Measurements from ENCODE around the gene GPR22. TPM values are rescaled to one million over a fixed set of nuclear protein-coding genes. Genes with fewer than 3 reads are reported as not detected.

Gene GPR22, protein sequence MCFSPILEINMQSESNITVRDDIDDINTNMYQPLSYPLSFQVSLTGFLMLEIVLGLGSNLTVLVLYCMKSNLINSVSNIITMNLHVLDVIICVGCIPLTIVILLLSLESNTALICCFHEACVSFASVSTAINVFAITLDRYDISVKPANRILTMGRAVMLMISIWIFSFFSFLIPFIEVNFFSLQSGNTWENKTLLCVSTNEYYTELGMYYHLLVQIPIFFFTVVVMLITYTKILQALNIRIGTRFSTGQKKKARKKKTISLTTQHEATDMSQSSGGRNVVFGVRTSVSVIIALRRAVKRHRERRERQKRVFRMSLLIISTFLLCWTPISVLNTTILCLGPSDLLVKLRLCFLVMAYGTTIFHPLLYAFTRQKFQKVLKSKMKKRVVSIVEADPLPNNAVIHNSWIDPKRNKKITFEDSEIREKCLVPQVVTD
- not detected in 2 replicates for total RNA-seq (2012; rRNA removed)

DNA sequence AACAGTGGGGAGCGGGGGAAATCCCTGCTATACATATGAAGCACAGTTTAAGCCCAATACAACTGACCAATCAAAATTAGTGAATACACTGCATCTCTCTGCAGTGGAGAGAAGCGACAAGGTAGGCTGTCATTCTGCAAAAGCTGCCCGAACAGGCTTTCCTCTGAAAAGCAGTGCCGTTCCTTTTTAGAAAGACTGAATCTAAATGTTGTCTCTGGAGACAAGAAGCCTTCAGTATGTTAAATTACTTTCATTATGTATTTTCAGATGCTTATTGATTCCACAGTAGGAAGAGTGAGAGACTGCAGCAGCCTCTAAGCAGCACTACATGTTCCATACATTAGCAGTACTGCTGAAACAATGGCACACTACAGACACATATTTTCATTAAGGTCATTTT is at the start of gene GPR22:
Gene GPR22, plus strand, starts transcription at position 129 of the 400 bp plus-strand sequence. CDS start 4,004 bp downstream, outside the sequence.
- Histone ChIP-seq H3K4me1 (ENCODE audit: control insufficient read depth, insufficient read depth, low read length) (peaks cover 14% of the 10 kb centered on the region), H3K27me3 (ENCODE audit: control insufficient read depth, insufficient read depth, low read length) (no peaks in the 10 kb centered on the region), H3K9me3 (replicated peaks; ENCODE audit: low read length) (no peaks in the 10 kb centered on the region), H3K9ac (ENCODE audit: low read depth, low read length) (no peak within 1 kb of the TSS), H3K36me3 (ENCODE audit: insufficient read depth, low read length) (no peaks in the 10 kb centered on the region), H3K4me2 (ENCODE audit: low read length) (no peak within 1 kb of the TSS), H3K4me3 (ENCODE audit: low read length) (no peak within 1 kb of the TSS)

DNA sequence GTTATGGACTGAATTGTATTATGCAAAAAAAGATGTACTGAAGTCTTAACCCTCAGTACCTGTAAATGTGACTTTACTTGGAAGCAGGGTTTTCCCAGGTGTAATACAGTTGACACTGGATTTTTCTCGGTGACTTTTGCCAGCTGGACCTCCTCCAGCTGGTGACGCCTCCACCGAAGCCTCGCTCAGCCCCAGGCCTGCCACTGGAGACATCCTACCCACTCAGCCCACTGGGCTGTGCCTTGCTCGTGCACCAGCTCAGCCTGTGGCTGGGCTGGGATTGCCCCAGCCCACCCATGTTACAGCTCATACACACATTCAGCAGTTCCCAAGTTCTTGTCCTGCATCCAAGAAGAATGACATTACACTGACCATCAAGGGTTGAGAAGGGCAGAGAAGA is 42.4 kb upstream of the GPR22 start:
- no peak overlapping the region for H3K4me2 ChIP-seq (ENCODE audit: low read length)
- no peaks in the 10 kb centered on the region for H3K4me1 ChIP-seq (ENCODE audit: control insufficient read depth, insufficient read depth, low read length)
- no peak overlapping the region for H3K9ac ChIP-seq (ENCODE audit: low read depth, low read length)
- H3K4me3 ChIP-seq (ENCODE audit: low read length): no peak overlapping the region
- H3K9me3 ChIP-seq (replicated peaks; ENCODE audit: low read length): no peaks in the 10 kb centered on the region
- H3K36me3 ChIP-seq (ENCODE audit: insufficient read depth, low read length): no peaks in the 10 kb centered on the region
- no peaks in the 10 kb centered on the region for H3K27me3 ChIP-seq (ENCODE audit: control insufficient read depth, insufficient read depth, low read length)

- Histone ChIP-seq H3K4me3 (ENCODE audit: low read length) (no peak overlapping the region), H3K36me3 (ENCODE audit: insufficient read depth, low read length) (no peaks in the 10 kb centered on the region), H3K4me1 (ENCODE audit: control insufficient read depth, insufficient read depth, low read length) (no peaks in the 10 kb centered on the region), H3K9ac (ENCODE audit: low read depth, low read length) (no peak overlapping the region), H3K4me2 (ENCODE audit: low read length) (no peak overlapping the region), H3K27me3 (ENCODE audit: control insufficient read depth, insufficient read depth, low read length) (no peaks in the 10 kb centered on the region), H3K9me3 (replicated peaks; ENCODE audit: low read length) (no peaks in the 10 kb centered on the region)
Measured at GRCh38 chr7:107428642-107429041, 41.2 kb upstream of the GPR22 start.

DNA sequence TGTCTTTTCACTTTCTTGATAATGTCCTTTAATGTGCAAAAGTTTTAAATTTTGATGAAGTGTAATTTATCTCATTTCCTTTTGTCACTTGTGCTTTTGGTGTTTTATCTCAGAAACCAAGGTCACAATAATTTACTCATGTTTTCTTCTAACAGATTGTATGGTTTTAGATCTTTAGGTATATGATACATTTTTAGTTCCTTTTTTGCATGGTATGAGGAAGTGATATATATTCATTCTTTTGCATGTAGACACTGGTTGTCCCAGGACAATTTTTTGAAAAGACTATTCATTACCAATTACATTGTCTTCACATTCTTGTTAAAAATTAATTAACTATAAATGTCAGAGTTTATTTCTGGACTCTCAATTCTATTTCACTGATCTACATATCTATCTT is 39.8 kb upstream of the GPR22 start:
- no peak overlapping the region for H3K4me2 ChIP-seq (ENCODE audit: low read length)
- no peaks in the 10 kb centered on the region for H3K9me3 ChIP-seq (replicated peaks; ENCODE audit: low read length)
- no peaks in the 10 kb centered on the region for H3K4me1 ChIP-seq (ENCODE audit: control insufficient read depth, insufficient read depth, low read length)
- no peak overlapping the region for H3K9ac ChIP-seq (ENCODE audit: low read depth, low read length)
- H3K4me3 ChIP-seq (ENCODE audit: low read length): no peak overlapping the region
- no peaks in the 10 kb centered on the region for H3K36me3 ChIP-seq (ENCODE audit: insufficient read depth, low read length)
- H3K27me3 ChIP-seq (ENCODE audit: control insufficient read depth, insufficient read depth, low read length): no peaks in the 10 kb centered on the region

DNA sequence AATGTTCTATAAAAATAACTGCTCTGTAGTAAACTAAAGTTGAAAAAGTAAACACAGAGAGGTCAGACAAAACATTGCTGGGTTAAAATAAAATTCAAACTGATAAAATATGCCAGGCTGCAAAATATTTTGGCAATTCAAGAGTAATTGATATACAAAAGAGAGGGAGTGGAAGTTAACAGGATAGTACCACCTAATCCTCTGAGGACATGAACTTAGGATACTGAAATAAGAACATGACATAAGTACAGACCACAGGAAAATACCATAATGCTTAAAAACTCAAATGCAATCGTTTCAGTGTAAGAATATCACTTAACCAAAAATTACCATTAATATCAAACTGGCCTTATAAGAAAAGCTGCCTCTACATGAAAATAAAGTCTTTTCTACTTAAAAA is 37.6 kb upstream of the GPR22 start:
- Histone ChIP-seq H3K36me3 (ENCODE audit: insufficient read depth, low read length) (no peaks in the 10 kb centered on the region), H3K9ac (ENCODE audit: low read depth, low read length) (no peak overlapping the region), H3K27me3 (ENCODE audit: control insufficient read depth, insufficient read depth, low read length) (no peaks in the 10 kb centered on the region), H3K9me3 (replicated peaks; ENCODE audit: low read length) (no peaks in the 10 kb centered on the region), H3K4me3 (ENCODE audit: low read length) (no peak overlapping the region), H3K4me2 (ENCODE audit: low read length) (no peak overlapping the region), H3K4me1 (ENCODE audit: control insufficient read depth, insufficient read depth, low read length) (no peaks in the 10 kb centered on the region)

DNA sequence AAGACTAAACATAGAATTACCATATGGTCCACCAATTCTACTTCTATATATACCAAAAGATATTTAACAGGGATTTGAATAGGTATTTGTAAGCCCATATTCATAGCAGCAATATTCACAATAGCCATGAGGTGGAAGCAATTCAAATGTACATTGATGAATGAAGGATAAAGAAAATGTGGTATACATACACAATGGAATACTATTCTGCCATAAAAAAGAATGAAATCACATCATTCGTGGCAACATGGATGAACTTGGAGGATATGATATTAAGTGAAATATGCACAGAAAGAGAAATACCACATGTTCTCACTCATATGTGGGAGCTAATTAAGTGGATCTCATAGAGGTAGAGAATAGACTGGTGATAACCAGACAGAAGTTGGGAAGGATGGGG is 34.1 kb upstream of the GPR22 start:
- Histone ChIP-seq H3K4me1 (ENCODE audit: control insufficient read depth, insufficient read depth, low read length) (no peaks in the 10 kb centered on the region), H3K9ac (ENCODE audit: low read depth, low read length) (no peak overlapping the region), H3K27me3 (ENCODE audit: control insufficient read depth, insufficient read depth, low read length) (no peaks in the 10 kb centered on the region), H3K4me2 (ENCODE audit: low read length) (no peak overlapping the region), H3K36me3 (ENCODE audit: insufficient read depth, low read length) (no peaks in the 10 kb centered on the region), H3K9me3 (replicated peaks; ENCODE audit: low read length) (no peaks in the 10 kb centered on the region), H3K4me3 (ENCODE audit: low read length) (no peak overlapping the region)

GRCh38 chr7:107439025-107439424 is 30.8 kb upstream of the GPR22 start:
- Histone ChIP-seq H3K4me1 (ENCODE audit: control insufficient read depth, insufficient read depth, low read length) (no peaks in the 10 kb centered on the region), H3K4me3 (ENCODE audit: low read length) (no peak overlapping the region), H3K9me3 (replicated peaks; ENCODE audit: low read length) (no peaks in the 10 kb centered on the region), H3K27me3 (ENCODE audit: control insufficient read depth, insufficient read depth, low read length) (no peaks in the 10 kb centered on the region), H3K36me3 (ENCODE audit: insufficient read depth, low read length) (no peaks in the 10 kb centered on the region), H3K4me2 (ENCODE audit: low read length) (no peak overlapping the region), H3K9ac (ENCODE audit: low read depth, low read length) (no peak overlapping the region)

DNA sequence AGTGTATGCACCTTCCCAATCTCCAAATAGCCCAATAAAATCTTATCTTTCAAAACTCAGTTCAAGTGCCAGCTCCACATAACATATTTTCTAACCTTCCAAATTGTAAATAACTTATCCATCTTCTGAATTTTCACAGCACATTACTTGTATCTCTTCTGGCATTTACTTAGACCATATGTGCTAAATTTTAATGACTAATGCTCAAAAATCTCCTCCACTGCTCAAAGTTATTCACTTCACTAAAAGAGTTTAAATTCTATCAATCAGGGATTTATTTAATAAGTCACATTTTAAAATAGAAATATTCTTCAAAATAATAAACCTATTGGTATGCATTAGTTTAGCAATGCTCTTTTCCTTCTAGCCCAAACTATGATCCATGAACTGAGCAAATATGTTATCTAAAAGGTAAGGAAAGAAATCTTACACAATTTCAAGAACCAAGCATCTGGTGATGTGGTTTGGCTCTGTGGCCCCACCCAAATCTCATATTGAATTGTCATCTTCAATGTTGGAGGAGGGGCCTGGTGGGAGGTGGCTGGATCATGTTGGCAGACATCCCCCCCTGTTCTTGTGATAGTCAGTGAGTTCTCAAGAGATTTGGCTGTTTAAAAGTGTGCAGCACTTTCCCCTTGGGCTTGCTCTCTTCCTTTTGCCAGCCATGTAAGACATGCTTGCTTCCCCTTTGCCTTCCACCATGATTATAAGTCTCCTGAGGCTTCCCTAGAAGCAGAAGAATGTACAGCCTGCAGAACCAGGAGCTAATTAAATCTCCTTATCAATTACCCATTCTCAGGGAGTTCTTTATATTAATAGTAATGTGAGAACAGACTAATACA is 28.1 kb upstream of the GPR22 start:
- H3K36me3 ChIP-seq (ENCODE audit: insufficient read depth, low read length): no peaks in the 10 kb centered on the region
- no peaks in the 10 kb centered on the region for H3K9me3 ChIP-seq (replicated peaks; ENCODE audit: low read length)
- no peak overlapping the region for H3K4me2 ChIP-seq (ENCODE audit: low read length)

GRCh38 chr7:107442678-107443077 is 27.2 kb upstream of the GPR22 start:
- H3K27me3 ChIP-seq (ENCODE audit: control insufficient read depth, insufficient read depth, low read length): no peaks in the 10 kb centered on the region
- H3K4me2 ChIP-seq (ENCODE audit: low read length): no peak overlapping the region
- H3K9ac ChIP-seq (ENCODE audit: low read depth, low read length): no peak overlapping the region
- no peaks in the 10 kb centered on the region for H3K36me3 ChIP-seq (ENCODE audit: insufficient read depth, low read length)
- H3K4me3 ChIP-seq (ENCODE audit: low read length): no peak overlapping the region
- no peaks in the 10 kb centered on the region for H3K9me3 ChIP-seq (replicated peaks; ENCODE audit: low read length)
- H3K4me1 ChIP-seq (ENCODE audit: control insufficient read depth, insufficient read depth, low read length): peaks cover 6% of the 10 kb centered on the region

More for the DNA sequence above, 28.1 kb upstream of the GPR22 start:
- H3K27me3 ChIP-seq (ENCODE audit: control insufficient read depth, insufficient read depth, low read length): no peaks in the 10 kb centered on the region
- peaks cover 5% of the 10 kb centered on the region for H3K4me1 ChIP-seq (ENCODE audit: control insufficient read depth, insufficient read depth, low read length)
- H3K4me3 ChIP-seq (ENCODE audit: low read length): no peak overlapping the region
- no peak overlapping the region for H3K9ac ChIP-seq (ENCODE audit: low read depth, low read length)

DNA sequence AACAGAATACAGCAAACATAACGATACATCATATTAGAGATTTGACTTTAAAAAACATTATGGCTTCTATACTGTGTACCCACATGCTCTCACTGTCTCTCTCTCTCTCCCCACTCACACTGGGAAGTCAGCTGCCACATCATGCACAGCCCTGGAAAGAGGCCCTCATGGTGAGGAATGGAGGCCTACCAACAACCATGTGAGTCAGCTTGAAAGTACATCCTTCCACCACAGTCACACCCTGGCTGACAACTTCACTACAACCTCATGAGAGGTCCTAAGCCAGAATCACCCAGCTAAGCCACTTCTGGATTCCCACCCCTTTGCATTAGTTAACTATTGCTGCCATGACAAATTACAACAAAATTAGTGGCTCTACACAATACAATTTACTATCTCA is 23.3 kb upstream of the GPR22 start:
- Histone ChIP-seq H3K27me3 (ENCODE audit: control insufficient read depth, insufficient read depth, low read length) (no peaks in the 10 kb centered on the region), H3K9me3 (replicated peaks; ENCODE audit: low read length) (no peaks in the 10 kb centered on the region), H3K4me3 (ENCODE audit: low read length) (no peak overlapping the region), H3K36me3 (ENCODE audit: insufficient read depth, low read length) (no peaks in the 10 kb centered on the region), H3K4me2 (ENCODE audit: low read length) (no peak overlapping the region), H3K9ac (ENCODE audit: low read depth, low read length) (no peak overlapping the region), H3K4me1 (ENCODE audit: control insufficient read depth, insufficient read depth, low read length) (peaks cover 6% of the 10 kb centered on the region)

DNA sequence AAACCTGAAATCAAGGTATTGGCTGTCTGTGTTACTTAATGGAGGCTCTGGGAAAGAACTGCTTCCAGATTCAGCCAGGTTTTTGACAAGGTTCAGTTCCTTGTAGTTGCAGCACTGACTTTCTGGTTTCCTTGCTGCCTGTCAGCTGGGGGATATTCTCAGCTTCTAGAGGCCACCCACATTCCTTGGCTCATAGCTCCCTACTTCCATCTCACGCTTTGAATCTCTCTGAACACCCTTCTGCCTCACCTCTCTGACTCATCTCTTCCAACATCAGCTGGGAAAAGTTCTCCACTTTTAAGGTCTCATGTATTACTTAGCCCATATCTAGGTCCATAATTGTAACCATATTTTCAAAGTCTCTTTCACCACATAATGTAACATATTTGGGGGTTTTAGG is 22.9 kb upstream of the GPR22 start:
- Histone ChIP-seq H3K9me3 (replicated peaks; ENCODE audit: low read length) (no peaks in the 10 kb centered on the region), H3K4me1 (ENCODE audit: control insufficient read depth, insufficient read depth, low read length) (peaks cover 6% of the 10 kb centered on the region), H3K4me2 (ENCODE audit: low read length) (no peak overlapping the region), H3K27me3 (ENCODE audit: control insufficient read depth, insufficient read depth, low read length) (no peaks in the 10 kb centered on the region), H3K4me3 (ENCODE audit: low read length) (no peak overlapping the region), H3K36me3 (ENCODE audit: insufficient read depth, low read length) (no peaks in the 10 kb centered on the region), H3K9ac (ENCODE audit: low read depth, low read length) (no peak overlapping the region)
